GM12878 (cell line): Measurements from ENCODE around the gene SENP1. TPM values are rescaled to one million over a fixed set of nuclear protein-coding genes. Genes with fewer than 3 reads are reported as not detected.

Experiments
- ATAC-seq: fragments of 200-7000 bp; cut with Tn5 transposase; 3 replicates; pipeline ENCODE4 v1.9.1; 2020; ENCODE audit warnings: mild to moderate bottlenecking, moderate library complexity
- BruUV-seq: library from RNA; stranded (reverse); fragments of 400-500 nt; replicated peaks from 2 replicates; lab custom pipeline; 2021; lab: Mats Ljungman, UMichigan
- CTCF ChIA-PET: fragments of 300-600 bp; sonication (Branson Sonifier 250); formaldehyde crosslinking; extraction: SDS; loops from one replicate; lab custom pipeline; 2021; ENCODE audit warnings: inconsistent platforms; lab: Yijun Ruan, JAX
- POLR2A ChIA-PET: fragments of 350-600 bp; formaldehyde crosslinking; extraction: SDS; loops from one replicate; lab custom pipeline; 2021; ENCODE audit warnings: inconsistent platforms; lab: Charles Lee
- RAD21 ChIA-PET: fragments of 300-600 bp; sonication (Branson Sonifier 250); formaldehyde crosslinking; loops from one replicate; lab custom pipeline; 2023; ENCODE audit warnings: antibody characterized with exemption; ENCODE audit not compliant: unreplicated experiment; lab: Charles Lee
- SMC1A ChIA-PET: fragments of 300-600 bp; sonication (Branson Sonifier 250); formaldehyde crosslinking; loops from one replicate; lab custom pipeline; 2023; ENCODE audit not compliant: unreplicated experiment, uncharacterized antibody; lab: Charles Lee
- DNase-seq: peaks from one replicate; pipeline ENCODE4 v3.0.0-alpha.2; 2011; ENCODE audit warnings: low read depth, low spot score
- FAIRE-seq: peaks from 3 replicates; lab custom pipeline; 2011; peaks lifted over from hg19 to GRCh38; lab: Jason Lieb, UNC
- H2AFZ ChIP-seq: 2 replicates; pipeline ENCODE4 v1.6.0; 2011; ENCODE audit warnings: low read depth, low read length, control low read depth; ENCODE audit not compliant: control insufficient read depth
- H3K27ac ChIP-seq: 2 replicates; pipeline ENCODE4 v1.5.1; 2011; ENCODE audit warnings: control low read depth; ENCODE audit not compliant: control insufficient read depth, insufficient read depth
- H3K27me3 ChIP-seq, 2 experiments: replicated peaks in 1 of 2; 2 replicates each; pipeline versions ENCODE4 v1.6.0 to v1.6.1; 2011; ENCODE audit warnings: low read length in 1 of 2; ENCODE audit not compliant: control insufficient read depth in 2 of 2, insufficient read depth in 2 of 2
- H3K36me3 ChIP-seq, 2 experiments: 2 replicates each; pipeline ENCODE4 v1.5.1; 2011; ENCODE audit warnings: low read length in 1 of 2; ENCODE audit not compliant: control insufficient read depth in 2 of 2, insufficient read depth in 2 of 2
- H3K4me1 ChIP-seq: 2 replicates; pipeline ENCODE4 v1.6.1; 2011; ENCODE audit warnings: mild to moderate bottlenecking, low read length, moderate library complexity, mixed read lengths; ENCODE audit not compliant: control insufficient read depth, insufficient read depth
- H3K4me2 ChIP-seq: 2 replicates; pipeline ENCODE4 v1.6.0; 2011; ENCODE audit warnings: control low read depth; ENCODE audit not compliant: control insufficient read depth, insufficient read depth
- H3K4me3 ChIP-seq: fragments of 200-600 bp; sonication (generic); 2 replicates; pipeline ENCODE4 v1.5.1; 2016
- H3K79me2 ChIP-seq: 2 replicates; pipeline ENCODE4 v1.6.0; 2011; ENCODE audit warnings: low read length; ENCODE audit not compliant: control insufficient read depth, insufficient read depth
- H3K9ac ChIP-seq: 2 replicates; pipeline ENCODE4 v1.8.0; 2011; ENCODE audit warnings: low read length, control low read depth, mixed read lengths; ENCODE audit not compliant: control insufficient read depth, insufficient read depth
- H3K9me3 ChIP-seq: replicated peaks from 3 replicates; pipeline ENCODE4 v1.5.1; 2011; ENCODE audit warnings: mild to moderate bottlenecking, low read length; ENCODE audit not compliant: control insufficient read depth, insufficient read depth
- H4K20me1 ChIP-seq: 2 replicates; pipeline ENCODE4 v1.6.0; 2011; ENCODE audit not compliant: control insufficient read depth, insufficient read depth
- BRCA1 ChIP-seq: IDR thresholded peaks from 2 replicates; pipeline ENCODE4 v1.6.1; 2011; ENCODE audit warnings: low read depth, low read length, improper control_type of control experiment
- EZH2 ChIP-seq: IDR thresholded peaks from 2 replicates; pipeline ENCODE4 v1.6.1; 2012; ENCODE audit warnings: low read depth, mild to moderate bottlenecking, control low read depth, inconsistent platforms, low read length, borderline replicate concordance; ENCODE audit not compliant: control insufficient read depth
- IRF3 ChIP-seq: fragments of 450-650 bp; IDR thresholded peaks from 2 replicates; pipeline ENCODE4 v1.6.1; 2014; ENCODE audit warnings: mild to moderate bottlenecking
- MLLT1 ChIP-seq: fragments of 450-650 bp; IDR thresholded peaks from 2 replicates; pipeline ENCODE4 v1.6.1; 2016; ENCODE audit warnings: mild to moderate bottlenecking
- MTA3 ChIP-seq: IDR thresholded peaks from 2 replicates; pipeline ENCODE4 v1.6.1; 2012; ENCODE audit warnings: low read length, inconsistent platforms, borderline replicate concordance
- POLR2AphosphoS5 ChIP-seq: IDR thresholded peaks from 2 replicates; pipeline ENCODE4 v1.6.1; 2011; ENCODE audit warnings: mild to moderate bottlenecking, low read length, inconsistent platforms
- SMARCA5 ChIP-seq: fragments of 450-650 bp; IDR thresholded peaks from 2 replicates; pipeline ENCODE4 v1.6.1; 2017; ENCODE audit warnings: mild to moderate bottlenecking
- SREBF2 ChIP-seq: IDR thresholded peaks from 2 replicates; pipeline ENCODE4 v1.6.1; 2012; ENCODE audit warnings: mild to moderate bottlenecking, low read length
- ZBTB4 ChIP-seq: fragments of 450-650 bp; formaldehyde crosslinking; IDR thresholded peaks from 2 replicates; pipeline ENCODE4 v1.4.0; 2022; ENCODE audit warnings: mild to moderate bottlenecking, moderate library complexity
- WGBS: methylation state at CpG from one replicate; pipeline ENCODE4 v1.1.6; 2016; ENCODE audit warnings: low lambda C conversion rate; ENCODE audit not compliant: insufficient replicate concordance, insufficient coverage; ENCODE audit errors: missing lambda C conversion rate; 5-methylcytosine and 5-hydroxymethylcytosine counted together
- in situ Hi-C: fragments of 300-500 bp; cut with MboI; formaldehyde crosslinking; loops from 9 replicates; pipeline ENCODE4 v1.14.3; 2018; ENCODE audit warnings: mixed read lengths
- intact Hi-C: fragments of 100-400 bp; cut with micrococcal nuclease; formaldehyde crosslinking; loops from one replicate; pipeline ENCODE4 v1.14.2; 2022; ENCODE audit not compliant: unreplicated experiment
- polyA plus RNA-seq, 11 experiments: library from polyadenylated mRNA; depleted of rRNA in 4 of 11; unstranded in 6 of 11; stranded (reverse) in 5 of 11; fragments of >200 nt; fragmentation: Nextera tagmentation in 4 of 11; fragmentation: Illumina TruSeq in 1 of 11; extraction: Ambion mirVana in 4 of 11; extraction: Trizol in 1 of 11; gene quantifications; 1 replicate in 1 of 11; 2 replicates in 10 of 11; pipeline versions ENCODE4 v1.2.1 to v1.2.3, GENCODE V29; 2011 to 2016; ENCODE audit warnings: inconsistent platforms in 2 of 11, missing spikeins in 2 of 11, low read depth in 1 of 11
- total RNA-seq, 4 experiments: library from RNA; depleted of rRNA in 3 of 4; stranded (reverse); fragments of >200 nt in 3 of 4; fragmentation: Illumina TruSeq in 1 of 4; extraction: Trizol in 1 of 4; gene quantifications; 2 replicates each; pipeline versions ENCODE4 v1.2.1 to v1.2.3, GENCODE V29; 2013 to 2021

SENP1 gene
- total and polyA plus RNA-seq, 10 of the 15 experiments (the other 5 are each of a cell fraction or from before 2014, with no cell fraction given): 8.1 to 52.4 (median 26.1) TPM

GRCh38 chr12:48019639-48020265 is 86.1 kb downstream of the SENP1 start (continued):
- no peak for TF ChIP-seq IRF3
- no peak for TF ChIP-seq POLR2AphosphoS5
- no peak for TF ChIP-seq ZBTB4 (CRISPR knock-in tag)
- no peak for TF ChIP-seq MLLT1

GRCh38 chr12:48018618-48018995 is 87.3 kb downstream of the SENP1 start:
- intact Hi-C loops: no loop called here
- POLR2A ChIA-PET: no interaction called here
- no peak overlapping the region for H3K27ac ChIP-seq
- SMC1A ChIA-PET: no interaction called here
- no peaks in the 10 kb centered on the region for H3K36me3 ChIP-seq
- no peak overlapping the region for H2AFZ ChIP-seq
- RAD21 ChIA-PET: no interaction called here
- DNase-seq (no peak), FAIRE-seq (no peak), ATAC-seq (no peak)
- TF ChIP-seq MTA3 (no peak), EZH2 (no peak), SREBF2 (no peak), BRCA1 (no peak), SMARCA5 (no peak)
- H3K9me3 ChIP-seq: no peaks in the 10 kb centered on the region
- no peak overlapping the region for H3K9ac ChIP-seq
- in situ Hi-C loops: no loop called here
- no peaks in the 10 kb centered on the region for H3K79me2 ChIP-seq
- CTCF ChIA-PET: interaction anchor here (0.5 kb wide), 1 partner anchor 599 kb away, joined by 4 read pairs; no protein-coding TSS in a partner anchor
- no peaks in the 10 kb centered on the region for H3K4me1 ChIP-seq
- H4K20me1 ChIP-seq: no peaks in the 10 kb centered on the region; the same call in 1 of the 2 replicates
- BruUV-seq: no TSS peak
- no peak overlapping the region for H3K4me2 ChIP-seq
- H3K27me3 ChIP-seq: peaks cover 5 to 6% of the 10 kb centered on the region in 2 experiments; a peak in 3 of 4 replicates
- H3K4me3 ChIP-seq: no peak overlapping the region
- WGBS: 39% methylated on average over 4 of the region's 4 CpGs
